GM10847 (cell line): Measurements from ENCODE around the gene PPARGC1A.

ENCODE experiments used
- POLR2A ChIP-seq: IDR thresholded peaks from 2 replicates; pipeline ENCODE4 v1.6.1; 2011; ENCODE audit not compliant: insufficient read length; ENCODE audit errors: extremely low read depth

The PPARGC1A gene

GRCh38 chr4:23805450-23805851 is 84.4 kb downstream of the PPARGC1A start:
- TF ChIP-seq POLR2A, result no peak

GRCh38 chr4:23789762-23790161 is 100.1 kb downstream of the PPARGC1A start:
- no peak for TF ChIP-seq POLR2A

- TF ChIP-seq POLR2A, result no peak
Observed at GRCh38 chr4:23788460-23788859, 101.4 kb downstream of the PPARGC1A start.

GRCh38 chr4:23788027-23788426 is 101.8 kb downstream of the PPARGC1A start:
- no peak for TF ChIP-seq POLR2A

GRCh38 chr4:23782778-23783437 is 106.9 kb downstream of the PPARGC1A start:
- no peak for TF ChIP-seq POLR2A

GRCh38 chr4:23779839-23780238 is 110.0 kb downstream of the PPARGC1A start:
- TF ChIP-seq POLR2A, result no peak

- TF ChIP-seq POLR2A, result no peak
Observed at GRCh38 chr4:23779422-23779821, 110.4 kb downstream of the PPARGC1A start.

GRCh38 chr4:23775694-23776093 is 114.2 kb downstream of the PPARGC1A start:
- TF ChIP-seq POLR2A, result no peak

- TF ChIP-seq POLR2A, result no peak
Observed at GRCh38 chr4:23774909-23775308, 114.9 kb downstream of the PPARGC1A start.

GRCh38 chr4:23773884-23774636 is 115.8 kb downstream of the PPARGC1A start:
- TF ChIP-seq POLR2A, result no peak

- no peak for TF ChIP-seq POLR2A
Observed at GRCh38 chr4:23770011-23770410, 119.8 kb downstream of the PPARGC1A start.

- TF ChIP-seq POLR2A, result no peak
Observed at GRCh38 chr4:23769406-23769805, 120.4 kb downstream of the PPARGC1A start.

GRCh38 chr4:23768541-23768940 is 121.3 kb downstream of the PPARGC1A start:
- no peak for TF ChIP-seq POLR2A

- TF ChIP-seq POLR2A, result no peak
Observed at GRCh38 chr4:23766344-23766743, 123.5 kb downstream of the PPARGC1A start.

GRCh38 chr4:23763559-23763958 is 126.3 kb downstream of the PPARGC1A start:
- TF ChIP-seq POLR2A, result no peak

- TF ChIP-seq POLR2A, result no peak
Observed at GRCh38 chr4:23762551-23762950, 127.3 kb downstream of the PPARGC1A start.

GRCh38 chr4:23759066-23759465 is 130.8 kb downstream of the PPARGC1A start:
- no peak for TF ChIP-seq POLR2A
